Glutamatergic neuron (in vitro differentiated cells): ENCODE measurements around the gene HDAC4. TPM values are rescaled to one million over a fixed set of nuclear protein-coding genes. Genes with fewer than 3 reads are reported as not detected.

Experiments used
- DNase-seq: peaks from one replicate; pipeline ENCODE4 v3.0.0; 2022
- H3K27ac Mint-ChIP-seq: one replicate; pipeline ENCODE4 v1.8.0; 2020; ENCODE audit warnings: mild to moderate bottlenecking, mixed read lengths, inconsistent platforms; ENCODE audit not compliant: unreplicated experiment
- H3K27me3 Mint-ChIP-seq: one replicate; pipeline ENCODE4 v1.8.0; 2020; ENCODE audit warnings: mild to moderate bottlenecking, moderate library complexity, mixed read lengths, inconsistent platforms; ENCODE audit not compliant: unreplicated experiment
- H3K36me3 Mint-ChIP-seq: one replicate; pipeline ENCODE4 v1.8.0; 2020; ENCODE audit warnings: mild to moderate bottlenecking, mixed read lengths, inconsistent platforms; ENCODE audit not compliant: unreplicated experiment
- H3K4me1 Mint-ChIP-seq: one replicate; pipeline ENCODE4 v1.8.0; 2020; ENCODE audit warnings: mild to moderate bottlenecking, low read depth, mixed read lengths, inconsistent platforms; ENCODE audit not compliant: unreplicated experiment
- H3K4me3 Mint-ChIP-seq: one replicate; pipeline ENCODE4 v1.8.0; 2020; ENCODE audit warnings: mild to moderate bottlenecking, mixed read lengths, inconsistent platforms; ENCODE audit not compliant: unreplicated experiment
- H3K9me3 Mint-ChIP-seq: one replicate; pipeline ENCODE4 v1.8.0; 2020; ENCODE audit warnings: mild to moderate bottlenecking, moderate library complexity, mixed read lengths, inconsistent platforms; ENCODE audit not compliant: unreplicated experiment
- total RNA-seq: library from RNA; stranded (reverse); fragmentation: NEBNext Ultra II Directional; extraction: Animal tissue kit (Norgen Biotek cat#: 25700); gene quantifications from one replicate; pipeline ENCODE4 v1.2.1, GENCODE V29; 2021; ENCODE audit not compliant: unreplicated experiment
- TF ChIP-seq, protein P1 (sequence below): fragments of 200-600 bp; sonication (generic); IDR thresholded peaks from one replicate; pipeline ENCODE4 v1.5.0; 2021; ENCODE audit not compliant: partially characterized antibody, unreplicated experiment

Gene HDAC4
- total RNA-seq, 1 donor from 2014 or later, result 90.6 TPM

GRCh38 chr2:239204136-239204875, 196.5 kb downstream of the HDAC4 start:
- H3K27ac Mint-ChIP-seq, result no peak overlapping the region
- H3K4me3 Mint-ChIP-seq, result no peak overlapping the region
- peaks cover 2% of the 10 kb centered on the region for H3K27me3 Mint-ChIP-seq
- peak; percentile 11 for DNase-seq
- no peaks in the 10 kb centered on the region for H3K36me3 Mint-ChIP-seq
- H3K9me3 Mint-ChIP-seq, result no peaks in the 10 kb centered on the region
- peaks cover 51% of the 10 kb centered on the region for H3K4me1 Mint-ChIP-seq
- TF ChIP-seq, protein P1, sequence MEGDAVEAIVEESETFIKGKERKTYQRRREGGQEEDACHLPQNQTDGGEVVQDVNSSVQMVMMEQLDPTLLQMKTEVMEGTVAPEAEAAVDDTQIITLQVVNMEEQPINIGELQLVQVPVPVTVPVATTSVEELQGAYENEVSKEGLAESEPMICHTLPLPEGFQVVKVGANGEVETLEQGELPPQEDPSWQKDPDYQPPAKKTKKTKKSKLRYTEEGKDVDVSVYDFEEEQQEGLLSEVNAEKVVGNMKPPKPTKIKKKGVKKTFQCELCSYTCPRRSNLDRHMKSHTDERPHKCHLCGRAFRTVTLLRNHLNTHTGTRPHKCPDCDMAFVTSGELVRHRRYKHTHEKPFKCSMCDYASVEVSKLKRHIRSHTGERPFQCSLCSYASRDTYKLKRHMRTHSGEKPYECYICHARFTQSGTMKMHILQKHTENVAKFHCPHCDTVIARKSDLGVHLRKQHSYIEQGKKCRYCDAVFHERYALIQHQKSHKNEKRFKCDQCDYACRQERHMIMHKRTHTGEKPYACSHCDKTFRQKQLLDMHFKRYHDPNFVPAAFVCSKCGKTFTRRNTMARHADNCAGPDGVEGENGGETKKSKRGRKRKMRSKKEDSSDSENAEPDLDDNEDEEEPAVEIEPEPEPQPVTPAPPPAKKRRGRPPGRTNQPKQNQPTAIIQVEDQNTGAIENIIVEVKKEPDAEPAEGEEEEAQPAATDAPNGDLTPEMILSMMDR, result no peak

DNA sequence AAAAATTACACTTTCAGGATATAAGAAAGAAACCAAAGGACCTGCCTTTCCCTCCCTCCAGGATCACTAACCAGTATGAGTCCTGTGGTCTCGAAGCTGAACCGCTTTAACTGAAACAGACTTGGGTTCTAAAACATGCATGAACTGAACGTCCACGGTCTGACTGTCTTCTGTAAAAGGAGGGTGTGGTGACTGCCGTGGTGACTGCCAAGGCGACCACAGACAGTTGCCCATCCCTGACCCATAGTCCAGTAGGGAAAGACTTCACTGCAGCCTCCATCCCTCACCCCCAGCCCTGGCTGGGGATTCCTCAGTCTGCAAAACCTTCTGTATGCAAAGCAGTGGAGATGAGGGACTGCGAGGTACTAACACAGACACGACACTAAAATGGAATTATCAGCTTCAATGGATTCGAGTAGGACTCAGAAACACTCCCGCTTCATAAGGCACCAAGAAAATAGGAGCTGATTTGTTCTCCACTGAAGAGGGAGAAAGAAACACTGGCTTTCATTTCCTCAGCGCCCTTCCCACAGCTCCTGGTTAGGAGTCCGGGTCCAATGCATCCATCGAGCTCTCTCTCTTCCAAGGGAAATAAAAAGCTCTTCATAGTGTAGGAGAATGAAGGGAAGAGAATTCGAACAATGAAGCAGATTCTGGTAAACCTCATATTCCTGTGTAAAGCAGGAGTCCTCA, 197.2 kb downstream of the HDAC4 start:
- TF ChIP-seq, protein P1, result no peak
- peaks cover 2% of the 10 kb centered on the region for H3K9me3 Mint-ChIP-seq
- H3K4me3 Mint-ChIP-seq, result no peak overlapping the region
- H3K27me3 Mint-ChIP-seq, result peaks cover 3% of the 10 kb centered on the region
- DNase-seq, result peak; percentile 6
- no peaks in the 10 kb centered on the region for H3K36me3 Mint-ChIP-seq
- peaks cover 48% of the 10 kb centered on the region for H3K4me1 Mint-ChIP-seq
- H3K27ac Mint-ChIP-seq, result no peak overlapping the region

DNA sequence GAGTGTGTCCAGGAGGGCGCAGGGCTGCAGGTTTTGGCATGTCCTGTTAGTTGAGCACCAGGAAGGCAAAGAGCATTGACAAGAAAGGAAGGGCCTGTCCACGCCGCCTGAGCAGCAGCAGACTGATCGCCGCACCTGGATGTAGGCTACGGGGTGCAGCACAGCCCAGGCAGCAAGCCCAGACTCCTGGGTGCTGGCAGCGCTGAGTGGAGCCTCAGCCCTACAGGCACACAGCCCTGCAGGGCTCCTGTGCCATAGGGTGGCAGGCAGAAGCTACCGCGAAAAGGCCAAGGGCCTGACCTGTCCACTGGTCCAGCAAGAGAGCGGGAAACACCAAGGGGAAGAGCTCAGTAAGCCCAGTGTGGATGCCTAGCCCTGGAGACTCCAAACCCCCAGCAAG, 198.0 kb downstream of the HDAC4 start:
- Mint-ChIP-seq H3K9me3 (peaks cover 4% of the 10 kb centered on the region), H3K4me1 (peaks cover 44% of the 10 kb centered on the region), H3K4me3 (no peak overlapping the region), H3K27ac (no peak overlapping the region), H3K27me3 (peaks cover 5% of the 10 kb centered on the region), H3K36me3 (no peaks in the 10 kb centered on the region)
- peak; percentile 10 for DNase-seq
- TF ChIP-seq, protein P1, result no peak

- peaks cover 47% of the 10 kb centered on the region for H3K4me1 Mint-ChIP-seq
- TF ChIP-seq, protein P1, result no peak
- no peak overlapping the region for H3K4me3 Mint-ChIP-seq
- H3K36me3 Mint-ChIP-seq, result peaks cover 3% of the 10 kb centered on the region
- peak overlapping the region; percentile 28 for H3K27ac Mint-ChIP-seq
- peaks cover 5% of the 10 kb centered on the region for H3K27me3 Mint-ChIP-seq
- peaks cover 4% of the 10 kb centered on the region for H3K9me3 Mint-ChIP-seq
- peak; percentile 11 for DNase-seq
Observed at GRCh38 chr2:239202343-239202742, 198.5 kb downstream of the HDAC4 start.

DNA sequence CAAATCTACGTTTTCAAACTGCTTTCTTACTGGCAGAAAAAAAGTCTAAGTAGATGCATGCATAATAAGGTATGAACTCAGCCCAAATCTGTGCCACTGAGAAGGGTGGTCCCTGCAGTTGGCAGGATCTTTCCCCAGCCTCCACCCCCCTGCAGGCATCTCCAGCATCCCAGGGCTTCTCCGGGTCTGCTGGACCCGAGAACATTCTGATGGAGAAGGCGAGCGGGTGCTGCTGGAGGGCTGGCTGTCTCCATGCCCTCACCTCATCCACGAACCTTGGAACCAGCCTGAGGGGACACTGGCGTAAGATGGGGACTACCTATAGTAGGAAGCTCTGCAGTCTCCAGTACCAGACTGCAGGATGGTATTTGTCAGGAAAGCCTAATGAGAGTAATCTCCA, 198.9 kb downstream of the HDAC4 start:
- TF ChIP-seq, protein P1, result no peak
- peaks cover 5% of the 10 kb centered on the region for H3K27me3 Mint-ChIP-seq
- H3K27ac Mint-ChIP-seq, result peak overlapping the region; percentile 52
- peaks cover 45% of the 10 kb centered on the region for H3K4me1 Mint-ChIP-seq
- DNase-seq, result peak; percentile 9
- H3K4me3 Mint-ChIP-seq, result no peak overlapping the region
- peaks cover 4% of the 10 kb centered on the region for H3K9me3 Mint-ChIP-seq
- H3K36me3 Mint-ChIP-seq, result peaks cover 5% of the 10 kb centered on the region
